ENCODE data around the gene MPC2. TPM values are rescaled to one million over a fixed set of nuclear protein-coding genes. Genes with fewer than 3 reads are reported as not detected.

MPC2 gene
- total RNA-seq, 1 experiment from 2014 or later: 159 TPM

GRCh38 chr1:167927046-167927754 lies 9.7 kb downstream of the MPC2 start:
- H3K4me3 Mint-ChIP-seq (ENCODE audit: unreplicated experiment): peak overlapping the region; percentile 65
- Histone ChIP-seq H3K4me3 (ENCODE audit: low read depth, low read length) (peak overlapping the region; percentile 29), H3K9me3 (no peaks in the 10 kb centered on the region), H3K36me3 (ENCODE audit: control insufficient read depth, insufficient read depth, low read length) (no peaks in the 10 kb centered on the region), H3K4me1 (peaks cover 60% of the 10 kb centered on the region), H3K27me3 (replicated peaks; ENCODE audit: control insufficient read depth, insufficient read depth, low read length) (no peaks in the 10 kb centered on the region)
- BruUV-seq (replicated peaks): TSS peak; percentile 99
- TF ChIP-seq, protein P1, sequence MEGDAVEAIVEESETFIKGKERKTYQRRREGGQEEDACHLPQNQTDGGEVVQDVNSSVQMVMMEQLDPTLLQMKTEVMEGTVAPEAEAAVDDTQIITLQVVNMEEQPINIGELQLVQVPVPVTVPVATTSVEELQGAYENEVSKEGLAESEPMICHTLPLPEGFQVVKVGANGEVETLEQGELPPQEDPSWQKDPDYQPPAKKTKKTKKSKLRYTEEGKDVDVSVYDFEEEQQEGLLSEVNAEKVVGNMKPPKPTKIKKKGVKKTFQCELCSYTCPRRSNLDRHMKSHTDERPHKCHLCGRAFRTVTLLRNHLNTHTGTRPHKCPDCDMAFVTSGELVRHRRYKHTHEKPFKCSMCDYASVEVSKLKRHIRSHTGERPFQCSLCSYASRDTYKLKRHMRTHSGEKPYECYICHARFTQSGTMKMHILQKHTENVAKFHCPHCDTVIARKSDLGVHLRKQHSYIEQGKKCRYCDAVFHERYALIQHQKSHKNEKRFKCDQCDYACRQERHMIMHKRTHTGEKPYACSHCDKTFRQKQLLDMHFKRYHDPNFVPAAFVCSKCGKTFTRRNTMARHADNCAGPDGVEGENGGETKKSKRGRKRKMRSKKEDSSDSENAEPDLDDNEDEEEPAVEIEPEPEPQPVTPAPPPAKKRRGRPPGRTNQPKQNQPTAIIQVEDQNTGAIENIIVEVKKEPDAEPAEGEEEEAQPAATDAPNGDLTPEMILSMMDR (IDR thresholded peaks at IDR 0.05; ENCODE audit: insufficient read depth in 1 of 2, low read depth in 1 of 2, low read length in 1 of 2, severe bottlenecking in 1 of 2, unreplicated experiment in 1 of 2): no peak
- no peaks in the 10 kb centered on the region for H3K27me3 Mint-ChIP-seq (ENCODE audit: insufficient read depth, unreplicated experiment)
- intact Hi-C loops (cut with micrococcal nuclease; ENCODE audit: unreplicated experiment): loop anchor here (1.0 to 5.0 kb wide), 5 partner anchors 9 to 212 kb away; partner anchors contain the start of gene DCAF6
- H3K36me3 Mint-ChIP-seq (ENCODE audit: insufficient read depth, unreplicated experiment): peaks cover 11% of the 10 kb centered on the region
- H3K27ac Mint-ChIP-seq (ENCODE audit: unreplicated experiment): peak overlapping the region; percentile 30
- H3K4me1 Mint-ChIP-seq (ENCODE audit: low read depth, unreplicated experiment): peaks cover 33% of the 10 kb centered on the region
- CTCF ChIA-PET: interaction anchor here (0.6 to 2.0 kb wide), 9 partner anchors 9 to 628 kb away, joined by 3 to 7 read pairs (median 3); partner anchors contain the start of genes ADCY10, DCAF6 and MPC2
- H3K9me3 Mint-ChIP-seq (ENCODE audit: unreplicated experiment): no peaks in the 10 kb centered on the region
- DNase-seq: no peak
- POLR2A ChIA-PET: interaction anchor here (0.5 to 2.0 kb wide), 6 partner anchors 9 to 205 kb away, joined by 3 to 19 read pairs (median 3); partner anchors contain the start of genes DCAF6, MPC2 and MPZL1

GRCh38 chr1:167926486-167926997 lies 10.3 kb downstream of the MPC2 start:
- H3K9me3 ChIP-seq: no peaks in the 10 kb centered on the region
- H3K27ac Mint-ChIP-seq (ENCODE audit: unreplicated experiment): peak overlapping the region; percentile 30
- POLR2A ChIA-PET: interaction anchor here (0.5 to 2.0 kb wide), 5 partner anchors 10 to 196 kb away, joined by 3 to 19 read pairs (median 3); partner anchors contain the start of genes DCAF6 and MPC2
- H3K9me3 Mint-ChIP-seq (ENCODE audit: unreplicated experiment): no peaks in the 10 kb centered on the region
- intact Hi-C loops (cut with micrococcal nuclease; ENCODE audit: unreplicated experiment): loop anchor here (2.0 to 5.0 kb wide), 3 partner anchors 58 to 212 kb away; no protein-coding TSS in a partner anchor
- BruUV-seq (replicated peaks): no TSS peak
- H3K4me3 Mint-ChIP-seq (ENCODE audit: unreplicated experiment): peak overlapping the region; percentile 65
- no peaks in the 10 kb centered on the region for H3K27me3 ChIP-seq (replicated peaks; ENCODE audit: control insufficient read depth, insufficient read depth, low read length)
- H3K27me3 Mint-ChIP-seq (ENCODE audit: insufficient read depth, unreplicated experiment): no peaks in the 10 kb centered on the region
- H3K4me3 ChIP-seq (ENCODE audit: low read depth, low read length): peak overlapping the region; percentile 29
- H3K4me1 Mint-ChIP-seq (ENCODE audit: low read depth, unreplicated experiment): peaks cover 37% of the 10 kb centered on the region
- H3K4me1 ChIP-seq: peaks cover 60% of the 10 kb centered on the region
- peak; percentile 90 to 92 for DNase-seq
- H3K36me3 Mint-ChIP-seq (ENCODE audit: insufficient read depth, unreplicated experiment): peaks cover 11% of the 10 kb centered on the region
- CTCF ChIA-PET: interaction anchor here (0.6 to 2.0 kb wide), 8 partner anchors 10 to 627 kb away, joined by 3 to 7 read pairs (median 3); partner anchors contain the start of genes ADCY10, DCAF6 and MPC2
- no peaks in the 10 kb centered on the region for H3K36me3 ChIP-seq (ENCODE audit: control insufficient read depth, insufficient read depth, low read length)
- TF ChIP-seq, protein P1 (IDR thresholded peaks at IDR 0.05; ENCODE audit: insufficient read depth in 1 of 2, low read depth in 1 of 2, low read length in 1 of 2, severe bottlenecking in 1 of 2, unreplicated experiment in 1 of 2): peak in 1 of 2 experiments; percentile 61

GRCh38 chr1:167924543-167925231 lies 12.2 kb downstream of the MPC2 start:
- no peaks in the 10 kb centered on the region for H3K36me3 ChIP-seq (ENCODE audit: control insufficient read depth, insufficient read depth, low read length)
- Mint-ChIP-seq H3K4me3 (ENCODE audit: unreplicated experiment) (no peak overlapping the region), H3K36me3 (ENCODE audit: insufficient read depth, unreplicated experiment) (peaks cover 11% of the 10 kb centered on the region), H3K9me3 (ENCODE audit: unreplicated experiment) (no peaks in the 10 kb centered on the region), H3K27ac (ENCODE audit: unreplicated experiment) (no peak overlapping the region), H3K27me3 (ENCODE audit: insufficient read depth, unreplicated experiment) (no peaks in the 10 kb centered on the region), H3K4me1 (ENCODE audit: low read depth, unreplicated experiment) (peaks cover 33% of the 10 kb centered on the region)
- CTCF ChIA-PET: no interaction called here
- BruUV-seq (replicated peaks): no TSS peak
- H3K9me3 ChIP-seq: no peaks in the 10 kb centered on the region
- H3K4me1 ChIP-seq: peaks cover 49% of the 10 kb centered on the region
- H3K4me3 ChIP-seq (ENCODE audit: low read depth, low read length): no peak overlapping the region
- no peak for DNase-seq
- TF ChIP-seq, protein P1 (IDR thresholded peaks at IDR 0.05; ENCODE audit: insufficient read depth in 1 of 2, low read depth in 1 of 2, low read length in 1 of 2, severe bottlenecking in 1 of 2, unreplicated experiment in 1 of 2): no peak
- no peaks in the 10 kb centered on the region for H3K27me3 ChIP-seq (replicated peaks; ENCODE audit: control insufficient read depth, insufficient read depth, low read length)
- POLR2A ChIA-PET: no interaction called here
- intact Hi-C loops (cut with micrococcal nuclease; ENCODE audit: unreplicated experiment): loop anchor here (5.0 kb wide), 1 partner anchor 102 kb away; no protein-coding TSS in a partner anchor

Measured in Caco-2 (cell line).